Measurements from ENCODE around the gene INHBE. TPM values are rescaled to one million over a fixed set of nuclear protein-coding genes. Genes with fewer than 3 reads are reported as not detected.

INHBE gene
- total and polyA plus RNA-seq, 2 of the 8 experiments (the other 6 are each of a cell fraction or from before 2014, with no cell fraction given), result 10.2 to 18.8 TPM

DNA sequence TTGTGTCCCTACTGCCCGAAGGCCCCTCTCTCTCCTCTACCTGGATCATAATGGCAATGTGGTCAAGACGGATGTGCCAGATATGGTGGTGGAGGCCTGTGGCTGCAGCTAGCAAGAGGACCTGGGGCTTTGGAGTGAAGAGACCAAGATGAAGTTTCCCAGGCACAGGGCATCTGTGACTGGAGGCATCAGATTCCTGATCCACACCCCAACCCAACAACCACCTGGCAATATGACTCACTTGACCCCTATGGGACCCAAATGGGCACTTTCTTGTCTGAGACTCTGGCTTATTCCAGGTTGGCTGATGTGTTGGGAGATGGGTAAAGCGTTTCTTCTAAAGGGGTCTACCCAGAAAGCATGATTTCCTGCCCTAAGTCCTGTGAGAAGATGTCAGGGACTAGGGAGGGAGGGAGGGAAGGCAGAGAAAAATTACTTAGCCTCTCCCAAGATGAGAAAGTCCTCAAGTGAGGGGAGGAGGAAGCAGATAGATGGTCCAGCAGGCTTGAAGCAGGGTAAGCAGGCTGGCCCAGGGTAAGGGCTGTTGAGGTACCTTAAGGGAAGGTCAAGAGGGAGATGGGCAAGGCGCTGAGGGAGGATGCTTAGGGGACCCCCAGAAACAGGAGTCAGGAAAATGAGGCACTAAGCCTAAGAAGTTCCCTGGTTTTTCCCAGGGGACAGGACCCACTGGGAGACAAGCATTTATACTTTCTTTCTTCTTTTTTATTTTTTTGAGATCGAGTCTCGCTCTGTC, 1.8 kb downstream of the INHBE start:
- Histone ChIP-seq H3K56ac (replicated peaks; ENCODE audit: insufficient read length, low read depth, low read length) (no peak overlapping the region), H4K8ac (ENCODE audit: extremely low read depth, insufficient read depth, low read length) (no peak overlapping the region), H3K23me2 (ENCODE audit: low read depth, low read length) (peaks cover 14% of the 10 kb centered on the region), H2AFZ (ENCODE audit: low read length) (no peak overlapping the region), H2BK120ac (replicated peaks; ENCODE audit: low read depth, low read length) (peak overlapping the region; percentile 48), H4K91ac (replicated peaks; ENCODE audit: insufficient read length, low read length) (peak overlapping the region; percentile 59), H3K27ac (ENCODE audit: low read depth, low read length) (no peak overlapping the region), H3K4ac (replicated peaks; ENCODE audit: insufficient read length, low read depth, low read length) (no peak overlapping the region), H3K4me1 (replicated peaks in 1 of 4; ENCODE audit: control insufficient read depth in 3 of 4, insufficient read depth in 4 of 4, low read length in 3 of 4) (peaks cover 0 to 31% (median 20%) of the 10 kb centered on the region in 4 experiments; a peak in 6 of 7 replicates), H2BK20ac (ENCODE audit: low read length) (no peak overlapping the region), H2BK5ac (ENCODE audit: low read depth, low read length) (peak overlapping the region; percentile 81; the same call in 1 of the 2 replicates), H3K27me3 (replicated peaks in 1 of 4; ENCODE audit: control insufficient read depth in 3 of 4, extremely low read depth in 1 of 4, insufficient read depth in 3 of 4, low read length in 3 of 4) (no peaks in the 10 kb centered on the region), H3K9ac (replicated peaks in 1 of 4; ENCODE audit: extremely low read depth in 1 of 4, low read depth in 3 of 4, low read length in 3 of 4) (no peak overlapping the region; a peak in 2 of 7 replicates), H2AK5ac (ENCODE audit: low read depth, low read length) (peak overlapping the region; percentile 91; the same call in 1 of the 2 replicates), H3K14ac (ENCODE audit: insufficient read length) (no peak overlapping the region), H3K23ac (ENCODE audit: insufficient read length) (no peak overlapping the region), H3K4me3 (ENCODE audit: extremely low read depth in 1 of 4, insufficient read depth in 2 of 4, low read depth in 3 of 4, low read length in 4 of 4) (peak overlapping the region in 2 of 4 experiments; percentile 57 to 91; a peak in 4 of 8 replicates), H3K79me1 (ENCODE audit: low read depth, low read length) (no peaks in the 10 kb centered on the region), H3K9me3 (ENCODE audit: insufficient read depth in 2 of 2, low read depth in 1 of 2, low read length in 1 of 2) (no peaks in the 10 kb centered on the region), H3K36me3 (ENCODE audit: control insufficient read depth in 2 of 4, insufficient read depth in 4 of 4, low read length in 3 of 4) (peaks cover 0 to 4% (median 0%) of the 10 kb centered on the region in 4 experiments; a peak in 1 of 8 replicates), H3K79me2 (ENCODE audit: control insufficient read depth in 1 of 2, insufficient read depth in 2 of 2, low read length in 2 of 2) (peaks cover 0 to 16% of the 10 kb centered on the region in 2 experiments; a peak in 1 of 4 replicates), H4K20me1 (replicated peaks in 1 of 2; ENCODE audit: control insufficient read depth in 1 of 2, insufficient read depth in 2 of 2, low read length in 2 of 2) (no peaks in the 10 kb centered on the region), H3K4me2 (ENCODE audit: insufficient read depth in 1 of 2, low read depth in 2 of 2, low read length in 2 of 2) (peak overlapping the region; percentile 95), H3K18ac (ENCODE audit: extremely low read depth, low read length) (peak overlapping the region; percentile 79), H4K5ac (ENCODE audit: insufficient read length, low read depth, low read length) (no peak overlapping the region), H2BK12ac (ENCODE audit: low read depth, low read length) (peak overlapping the region; percentile 92), H2BK15ac (ENCODE audit: low read length) (peak overlapping the region; percentile 96; the same call in 1 of the 2 replicates)
- FAIRE-seq (no peak), DNase-seq (ENCODE audit: low read depth in 1 of 2, low spot score in 2 of 2) (no peak)
- 81% methylated on average over 6 of the region's 6 CpGs; no CpG with 5 or more reads in 1 of the 2 experiments for WGBS, 2 experiments (ENCODE audit: extremely low coverage in 1 of 2, insufficient coverage in 1 of 2, insufficient read length in 1 of 2, insufficient replicate concordance in 2 of 2, low coverage in 1 of 2, low lambda C conversion rate in 2 of 2, missing lambda C conversion rate in 1 of 2)
- ChIA-PET CTCF (ENCODE audit: partially characterized antibody) (interaction anchor here (1.0 to 18.5 kb wide), 22 partner anchors 7 to 231 kb away, joined by 3 to 478 read pairs (median 6); partner anchors contain the start of genes ARHGAP9, DDIT3, INHBC and MARS1), POLR2A (ENCODE audit: partially characterized antibody) (interaction anchor here (0.8 to 11.2 kb wide), 17 partner anchors 7 to 232 kb away, joined by 3 to 168 read pairs (median 25); partner anchors contain the start of genes INHBC, R3HDM2, SHMT2 and STAC3)
- TF ChIP-seq EZH2 (IDR thresholded peaks at IDR 0.05; ENCODE audit: low read depth, low read length, severe bottlenecking) (no peak), POLR2A (IDR thresholded peaks at IDR 0.05; ENCODE audit: control extremely low read depth in 1 of 2, low read depth in 2 of 2, low read length in 2 of 2) (no peak), SIN3A (conservative IDR thresholded peaks at IDR 0.05 in 1 of 2, IDR thresholded peaks at IDR 0.05 in 1 of 2; ENCODE audit: low read depth in 1 of 2, low read length in 2 of 2) (no peak), RBBP5 (IDR thresholded peaks at IDR 0.05; ENCODE audit: borderline replicate concordance, low read depth, low read length) (no peak), CBX5 (IDR thresholded peaks at IDR 0.05; ENCODE audit: low read depth, low read length) (no peak), SP4 (IDR thresholded peaks at IDR 0.05; ENCODE audit: low read length) (no peak), SP1 (IDR thresholded peaks at IDR 0.05; ENCODE audit: low read depth, low read length) (no peak), KDM1A (IDR thresholded peaks at IDR 0.05; ENCODE audit: borderline replicate concordance, low read length) (no peak), HDAC6 (IDR thresholded peaks at IDR 0.05; ENCODE audit: low read depth, low read length) (no peak), CREB1 (IDR thresholded peaks at IDR 0.05) (no peak), TCF12 (IDR thresholded peaks at IDR 0.05; ENCODE audit: low read depth, low read length) (no peak)
- TF ChIP-seq, protein P1, sequence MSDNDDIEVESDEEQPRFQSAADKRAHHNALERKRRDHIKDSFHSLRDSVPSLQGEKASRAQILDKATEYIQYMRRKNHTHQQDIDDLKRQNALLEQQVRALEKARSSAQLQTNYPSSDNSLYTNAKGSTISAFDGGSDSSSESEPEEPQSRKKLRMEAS (IDR thresholded peaks at IDR 0.05), result no peak
